HepG2 (cell line): ENCODE measurements around the gene RAB34. TPM values are rescaled to one million over a fixed set of nuclear protein-coding genes. Genes with fewer than 3 reads are reported as not detected.
A peak's percentile ranks its signal among the peaks of the same experiment; 100 is the strongest.

ENCODE experiments used
- BRF2 ChIP-seq: sonication (generic); formaldehyde crosslinking; IDR thresholded peaks from 2 replicates; pipeline ENCODE4 v1.8.1; 2022; ENCODE audit warnings: mild to moderate bottlenecking, missing genetic modification reagents
- HDAC1 ChIP-seq: sonication (generic); formaldehyde crosslinking; IDR thresholded peaks from 2 replicates; pipeline ENCODE4 v1.5.1; 2020; ENCODE audit warnings: mild to moderate bottlenecking, missing genetic modification reagents
- HMG20A ChIP-seq: IDR thresholded peaks from 2 replicates; pipeline ENCODE4 v1.6.1; 2016; ENCODE audit warnings: borderline replicate concordance
- KDM1A ChIP-seq: IDR thresholded peaks from 2 replicates; pipeline ENCODE4 v1.6.1; 2016; ENCODE audit warnings: missing compliant biosample characterization
- MEIS2 ChIP-seq: sonication (generic); formaldehyde crosslinking; IDR thresholded peaks from 2 replicates; pipeline ENCODE4 v1.9.0; 2021; ENCODE audit warnings: mild to moderate bottlenecking, missing genetic modification reagents
- MTA3 ChIP-seq: sonication (generic); formaldehyde crosslinking; IDR thresholded peaks from 2 replicates; pipeline ENCODE4 v1.4.0; 2020; ENCODE audit warnings: missing genetic modification reagents
- NFIB ChIP-seq: sonication (generic); formaldehyde crosslinking; IDR thresholded peaks from 2 replicates; pipeline ENCODE4 v1.9.0; 2021; ENCODE audit warnings: missing genetic modification reagents, mild to moderate bottlenecking, borderline replicate concordance
- PHF20 ChIP-seq: sonication (generic); formaldehyde crosslinking; IDR thresholded peaks from 2 replicates; pipeline ENCODE4 v1.5.0; 2020; ENCODE audit warnings: mild to moderate bottlenecking, missing genetic modification reagents
- SIX1 ChIP-seq: sonication (generic); formaldehyde crosslinking; IDR thresholded peaks from 2 replicates; pipeline ENCODE4 v1.4.0; 2020; ENCODE audit warnings: missing genetic modification reagents, borderline replicate concordance
- SMAD3 ChIP-seq: sonication (generic); formaldehyde crosslinking; IDR thresholded peaks from 2 replicates; pipeline ENCODE4 v1.4.0; 2020; ENCODE audit warnings: missing genetic modification reagents
- SMARCE1 ChIP-seq: fragments of 450-650 bp; IDR thresholded peaks from 2 replicates; pipeline ENCODE4 v1.6.1; 2017; ENCODE audit warnings: borderline replicate concordance
- SRSF1 ChIP-seq: fragments of 200-400 bp; formaldehyde crosslinking; optimal IDR thresholded peaks from 2 replicates; pipeline ENCODE3; 2017; ENCODE audit warnings: mild to moderate bottlenecking, low read depth, low read length, moderate library complexity
- TFDP2 ChIP-seq: sonication (generic); formaldehyde crosslinking; IDR thresholded peaks from 2 replicates; pipeline ENCODE4 v1.4.0; 2020; ENCODE audit warnings: missing genetic modification reagents
- XBP1 ChIP-seq: sonication (generic); formaldehyde crosslinking; IDR thresholded peaks from 2 replicates; pipeline ENCODE4 v1.5.0; 2020; ENCODE audit warnings: missing genetic modification reagents
- ZFP36L2 ChIP-seq: sonication (generic); formaldehyde crosslinking; IDR thresholded peaks from 2 replicates; pipeline ENCODE4 v1.4.0; 2020; ENCODE audit warnings: missing genetic modification reagents
- ZFP41 ChIP-seq: sonication (generic); formaldehyde crosslinking; IDR thresholded peaks from 2 replicates; pipeline ENCODE4 v1.4.0; 2020; ENCODE audit warnings: mild to moderate bottlenecking, missing genetic modification reagents, borderline replicate concordance
- ZKSCAN1 ChIP-seq: fragments of 150-350 bp; IDR thresholded peaks from 2 replicates; pipeline ENCODE4 v1.6.1; 2014; ENCODE audit warnings: low read length
- ZNF160 ChIP-seq: sonication (generic); formaldehyde crosslinking; IDR thresholded peaks from 2 replicates; pipeline ENCODE4 v1.8.0; 2022; ENCODE audit warnings: mild to moderate bottlenecking, inconsistent platforms, missing genetic modification reagents
- ZNF264 ChIP-seq: sonication (generic); formaldehyde crosslinking; IDR thresholded peaks from 2 replicates; pipeline ENCODE4 v1.4.0; 2020; ENCODE audit warnings: missing genetic modification reagents
- ZNF597 ChIP-seq: sonication (generic); formaldehyde crosslinking; IDR thresholded peaks from 2 replicates; pipeline ENCODE4 v1.5.0; 2020; ENCODE audit warnings: missing genetic modification reagents
- polyA plus RNA-seq, 8 experiments: library from polyadenylated mRNA; depleted of rRNA in 3 of 8; stranded (reverse) in 7 of 8; unstranded in 1 of 8; fragments of >200 nt; fragmentation: Illumina TruSeq in 4 of 8; extraction: Trizol in 4 of 8; gene quantifications; 2 replicates each; pipeline versions ENCODE4 v1.2.1 to v1.2.3, GENCODE V29; 2011 to 2016; ENCODE audit warnings: low read depth in 4 of 8, missing spikeins in 1 of 8, mixed read lengths in 1 of 8; ENCODE audit not compliant: insufficient read depth in 1 of 8
- total RNA-seq, 5 experiments: library from RNA; depleted of rRNA; stranded (reverse); fragments of >200 nt; fragmentation: Illumina TruSeq; extraction: Trizol; gene quantifications; 2 replicates each; pipeline ENCODE4 v1.2.3, GENCODE V29; 2016; ENCODE audit warnings: low read depth in 1 of 5
- TF ChIP-seq, protein P1 (sequence below): sonication (generic); formaldehyde crosslinking; IDR thresholded peaks from 2 replicates; pipeline ENCODE4 v1.4.0; 2020; ENCODE audit warnings: missing genetic modification reagents
- TF ChIP-seq, protein P2 (sequence below): sonication (generic); formaldehyde crosslinking; IDR thresholded peaks from 2 replicates; pipeline ENCODE4 v1.5.1; 2020; ENCODE audit warnings: mild to moderate bottlenecking, moderate library complexity, missing genetic modification reagents

RAB34 gene
- total and polyA plus RNA-seq, 2 of the 13 experiments (the other 11 are each of a cell fraction or from before 2014, with no cell fraction given), result 0.49 TPM; not detected in 1

GRCh38 chr17:28728364-28729200 is 10.9 kb upstream of the RAB34 start, which contains the start of gene NEK8 (continued):
- TF ChIP-seq SIX1 (CRISPR knock-in tag) (no peak), NFIB (CRISPR knock-in tag) (no peak), ZKSCAN1 (no peak), ZFP36L2 (CRISPR knock-in tag) (no peak), SRSF1 (no peak), HDAC1 (CRISPR knock-in tag) (peak; percentile 59; the same call in 1 of the 2 replicates), TFDP2 (CRISPR knock-in tag) (no peak), SMAD3 (CRISPR knock-in tag) (peak; percentile 42; the same call in 1 of the 2 replicates), BRF2 (CRISPR knock-in tag) (no peak), ZFP41 (CRISPR knock-in tag) (no peak), SMARCE1 (no peak), KDM1A (CRISPR knock-in tag) (no peak), PHF20 (peak; percentile 65), MTA3 (CRISPR knock-in tag) (no peak), ZNF597 (CRISPR knock-in tag) (no peak), MEIS2 (CRISPR knock-in tag) (no peak), ZNF264 (CRISPR knock-in tag) (no peak), HMG20A (no peak), XBP1 (CRISPR knock-in tag) (no peak), ZNF160 (CRISPR knock-in tag) (no peak)
- TF ChIP-seq, protein P1, sequence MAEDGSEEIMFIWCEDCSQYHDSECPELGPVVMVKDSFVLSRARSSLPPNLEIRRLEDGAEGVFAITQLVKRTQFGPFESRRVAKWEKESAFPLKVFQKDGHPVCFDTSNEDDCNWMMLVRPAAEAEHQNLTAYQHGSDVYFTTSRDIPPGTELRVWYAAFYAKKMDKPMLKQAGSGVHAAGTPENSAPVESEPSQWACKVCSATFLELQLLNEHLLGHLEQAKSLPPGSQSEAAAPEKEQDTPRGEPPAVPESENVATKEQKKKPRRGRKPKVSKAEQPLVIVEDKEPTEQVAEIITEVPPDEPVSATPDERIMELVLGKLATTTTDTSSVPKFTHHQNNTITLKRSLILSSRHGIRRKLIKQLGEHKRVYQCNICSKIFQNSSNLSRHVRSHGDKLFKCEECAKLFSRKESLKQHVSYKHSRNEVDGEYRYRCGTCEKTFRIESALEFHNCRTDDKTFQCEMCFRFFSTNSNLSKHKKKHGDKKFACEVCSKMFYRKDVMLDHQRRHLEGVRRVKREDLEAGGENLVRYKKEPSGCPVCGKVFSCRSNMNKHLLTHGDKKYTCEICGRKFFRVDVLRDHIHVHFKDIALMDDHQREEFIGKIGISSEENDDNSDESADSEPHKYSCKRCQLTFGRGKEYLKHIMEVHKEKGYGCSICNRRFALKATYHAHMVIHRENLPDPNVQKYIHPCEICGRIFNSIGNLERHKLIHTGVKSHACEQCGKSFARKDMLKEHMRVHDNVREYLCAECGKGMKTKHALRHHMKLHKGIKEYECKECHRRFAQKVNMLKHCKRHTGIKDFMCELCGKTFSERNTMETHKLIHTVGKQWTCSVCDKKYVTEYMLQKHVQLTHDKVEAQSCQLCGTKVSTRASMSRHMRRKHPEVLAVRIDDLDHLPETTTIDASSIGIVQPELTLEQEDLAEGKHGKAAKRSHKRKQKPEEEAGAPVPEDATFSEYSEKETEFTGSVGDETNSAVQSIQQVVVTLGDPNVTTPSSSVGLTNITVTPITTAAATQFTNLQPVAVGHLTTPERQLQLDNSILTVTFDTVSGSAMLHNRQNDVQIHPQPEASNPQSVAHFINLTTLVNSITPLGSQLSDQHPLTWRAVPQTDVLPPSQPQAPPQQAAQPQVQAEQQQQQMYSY (CRISPR knock-in tag), result peak; percentile 30; the same call in 1 of the 2 replicates
- TF ChIP-seq, protein P2, sequence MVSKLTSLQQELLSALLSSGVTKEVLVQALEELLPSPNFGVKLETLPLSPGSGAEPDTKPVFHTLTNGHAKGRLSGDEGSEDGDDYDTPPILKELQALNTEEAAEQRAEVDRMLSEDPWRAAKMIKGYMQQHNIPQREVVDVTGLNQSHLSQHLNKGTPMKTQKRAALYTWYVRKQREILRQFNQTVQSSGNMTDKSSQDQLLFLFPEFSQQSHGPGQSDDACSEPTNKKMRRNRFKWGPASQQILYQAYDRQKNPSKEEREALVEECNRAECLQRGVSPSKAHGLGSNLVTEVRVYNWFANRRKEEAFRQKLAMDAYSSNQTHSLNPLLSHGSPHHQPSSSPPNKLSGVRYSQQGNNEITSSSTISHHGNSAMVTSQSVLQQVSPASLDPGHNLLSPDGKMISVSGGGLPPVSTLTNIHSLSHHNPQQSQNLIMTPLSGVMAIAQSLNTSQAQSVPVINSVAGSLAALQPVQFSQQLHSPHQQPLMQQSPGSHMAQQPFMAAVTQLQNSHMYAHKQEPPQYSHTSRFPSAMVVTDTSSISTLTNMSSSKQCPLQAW (CRISPR knock-in tag), result peak; percentile 71
